ENCODE measurements around the gene IFNL2. TPM values are rescaled to one million over a fixed set of nuclear protein-coding genes. Genes with fewer than 3 reads are reported as not detected.

Gene IFNL2
- total RNA-seq, 1 experiment from 2014 or later = not detected

DNA sequence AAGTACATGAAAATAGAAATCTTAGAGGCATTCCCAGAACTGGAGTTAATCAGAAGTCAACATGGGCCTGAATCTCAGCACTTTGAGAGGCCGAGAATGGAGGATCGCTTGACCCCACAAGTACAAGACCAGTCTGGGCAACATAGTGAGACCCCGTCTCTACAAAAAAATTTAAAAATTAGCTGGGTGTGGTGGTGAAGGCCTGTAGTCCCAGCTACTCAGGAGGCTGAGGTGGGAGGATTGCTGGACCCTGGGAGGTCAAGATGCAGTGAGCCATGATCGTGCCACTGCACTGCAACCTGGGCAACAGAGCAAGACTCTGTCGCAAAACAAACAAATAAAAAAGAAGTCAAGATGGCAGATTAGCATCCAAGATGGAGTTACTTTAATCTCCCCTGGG, 8.5 kb downstream of the IFNL2 start:
- no peak overlapping the region for H3K27ac ChIP-seq (ENCODE audit: low read length)
- H3K79me2 ChIP-seq (ENCODE audit: low read length) = no peaks in the 10 kb centered on the region
- no peak overlapping the region for H2AFZ ChIP-seq (ENCODE audit: low read length)
- no peaks in the 10 kb centered on the region for H3K27me3 ChIP-seq (ENCODE audit: low read length)
- CTCF ChIA-PET = no interaction called here
- no peaks in the 10 kb centered on the region for H3K9me2 ChIP-seq (replicated peaks; ENCODE audit: low read length)
- H4K20me1 ChIP-seq (ENCODE audit: low read length) = no peaks in the 10 kb centered on the region
- H3K4me2 ChIP-seq (ENCODE audit: low read length) = no peak overlapping the region
- ATAC-seq (no peak), DNase-seq (no peak)
- no peaks in the 10 kb centered on the region for H3F3A ChIP-seq (ENCODE audit: low read length, unreplicated experiment)
- no peak overlapping the region for H3K4me3 ChIP-seq (ENCODE audit: low read length)
- H3K9me3 ChIP-seq (ENCODE audit: low read length) = no peaks in the 10 kb centered on the region
- TF ChIP-seq, protein P1, sequence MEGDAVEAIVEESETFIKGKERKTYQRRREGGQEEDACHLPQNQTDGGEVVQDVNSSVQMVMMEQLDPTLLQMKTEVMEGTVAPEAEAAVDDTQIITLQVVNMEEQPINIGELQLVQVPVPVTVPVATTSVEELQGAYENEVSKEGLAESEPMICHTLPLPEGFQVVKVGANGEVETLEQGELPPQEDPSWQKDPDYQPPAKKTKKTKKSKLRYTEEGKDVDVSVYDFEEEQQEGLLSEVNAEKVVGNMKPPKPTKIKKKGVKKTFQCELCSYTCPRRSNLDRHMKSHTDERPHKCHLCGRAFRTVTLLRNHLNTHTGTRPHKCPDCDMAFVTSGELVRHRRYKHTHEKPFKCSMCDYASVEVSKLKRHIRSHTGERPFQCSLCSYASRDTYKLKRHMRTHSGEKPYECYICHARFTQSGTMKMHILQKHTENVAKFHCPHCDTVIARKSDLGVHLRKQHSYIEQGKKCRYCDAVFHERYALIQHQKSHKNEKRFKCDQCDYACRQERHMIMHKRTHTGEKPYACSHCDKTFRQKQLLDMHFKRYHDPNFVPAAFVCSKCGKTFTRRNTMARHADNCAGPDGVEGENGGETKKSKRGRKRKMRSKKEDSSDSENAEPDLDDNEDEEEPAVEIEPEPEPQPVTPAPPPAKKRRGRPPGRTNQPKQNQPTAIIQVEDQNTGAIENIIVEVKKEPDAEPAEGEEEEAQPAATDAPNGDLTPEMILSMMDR (conservative IDR thresholded peaks at IDR 0.05; ENCODE audit: low read depth, low read length) = no peak
- no peak for TF ChIP-seq EZH2phosphoT487 (IDR thresholded peaks at IDR 0.05; ENCODE audit: borderline replicate concordance, low read length)
- no peak for TF ChIP-seq EZH2 (IDR thresholded peaks at IDR 0.05; ENCODE audit: low read length, unreplicated experiment)
- H3K4me1 ChIP-seq (ENCODE audit: insufficient read depth, low read length) = no peaks in the 10 kb centered on the region
- no peaks in the 10 kb centered on the region for H3K36me3 ChIP-seq (ENCODE audit: low read depth, low read length)
- intact Hi-C loops (cut with micrococcal nuclease) = no loop called here
- POLR2A ChIA-PET (ENCODE audit: unreplicated experiment) = no interaction called here
- no peak overlapping the region for H3K9ac ChIP-seq (ENCODE audit: low read length)
- BruUV-seq (replicated peaks) = no TSS peak

DNA sequence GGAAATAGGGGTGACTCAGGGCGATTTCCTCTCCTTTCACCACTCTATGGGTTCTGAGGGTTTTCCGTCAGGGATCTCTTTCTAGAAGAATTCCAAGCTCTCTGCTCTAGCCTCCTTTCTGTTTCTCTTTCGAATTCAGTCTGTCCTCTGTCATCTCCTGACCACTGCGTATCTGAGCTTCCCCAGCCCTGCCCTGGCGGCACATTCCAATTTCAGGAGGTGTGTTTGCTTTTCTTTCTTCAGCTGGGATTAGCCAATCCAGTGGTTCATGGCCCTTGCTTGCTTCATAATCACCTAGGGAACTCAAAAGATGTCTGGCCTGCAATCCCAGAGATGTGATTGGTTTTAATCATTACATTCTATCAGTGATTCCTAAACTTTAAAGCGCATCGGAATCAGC, 9.4 kb downstream of the IFNL2 start:
- intact Hi-C loops (cut with micrococcal nuclease) = no loop called here
- H3K27ac ChIP-seq (ENCODE audit: low read length) = no peak overlapping the region
- ChIA-PET POLR2A (ENCODE audit: unreplicated experiment) (no interaction called here), CTCF (no interaction called here)
- no peaks in the 10 kb centered on the region for H3F3A ChIP-seq (ENCODE audit: low read length, unreplicated experiment)
- ATAC-seq (no peak), DNase-seq (no peak)
- H3K36me3 ChIP-seq (ENCODE audit: low read depth, low read length) = no peaks in the 10 kb centered on the region
- no peak overlapping the region for H3K4me3 ChIP-seq (ENCODE audit: low read length)
- no peaks in the 10 kb centered on the region for H3K79me2 ChIP-seq (ENCODE audit: low read length)
- TF ChIP-seq EZH2 (IDR thresholded peaks at IDR 0.05; ENCODE audit: low read length, unreplicated experiment) = no peak
- TF ChIP-seq, protein P1 (conservative IDR thresholded peaks at IDR 0.05; ENCODE audit: low read depth, low read length) = no peak
- no peak for TF ChIP-seq EZH2phosphoT487 (IDR thresholded peaks at IDR 0.05; ENCODE audit: borderline replicate concordance, low read length)
- no peaks in the 10 kb centered on the region for H3K9me2 ChIP-seq (replicated peaks; ENCODE audit: low read length)
- H3K4me1 ChIP-seq (ENCODE audit: insufficient read depth, low read length) = no peaks in the 10 kb centered on the region
- no peak overlapping the region for H2AFZ ChIP-seq (ENCODE audit: low read length)
- H3K9me3 ChIP-seq (ENCODE audit: low read length) = no peaks in the 10 kb centered on the region
- no TSS peak for BruUV-seq (replicated peaks)
- H3K9ac ChIP-seq (ENCODE audit: low read length) = no peak overlapping the region
- H4K20me1 ChIP-seq (ENCODE audit: low read length) = no peaks in the 10 kb centered on the region
- no peaks in the 10 kb centered on the region for H3K27me3 ChIP-seq (ENCODE audit: low read length)
- no peak overlapping the region for H3K4me2 ChIP-seq (ENCODE audit: low read length)

DNA sequence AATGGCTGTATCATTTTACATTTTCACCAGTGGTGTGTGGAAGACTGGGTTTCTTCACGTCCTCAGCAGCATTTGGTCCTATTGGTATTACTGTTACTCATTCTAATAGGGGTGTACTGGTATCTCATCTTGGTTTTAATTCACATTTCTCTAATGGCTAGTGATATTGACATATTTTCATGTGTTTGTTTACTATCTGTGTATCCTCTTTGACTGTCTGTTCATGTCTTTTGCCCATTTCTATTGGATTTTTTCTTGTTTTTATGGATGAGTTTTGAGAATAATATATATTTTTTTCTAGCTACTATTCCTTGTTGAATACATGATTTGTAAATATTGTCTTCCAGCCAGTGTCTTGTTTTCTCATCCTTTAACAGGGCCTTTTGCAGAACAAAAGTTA, 13.8 kb downstream of the IFNL2 start:
- DNase-seq (no peak), ATAC-seq (no peak)
- H3F3A ChIP-seq (ENCODE audit: low read length, unreplicated experiment) = no peaks in the 10 kb centered on the region
- ChIA-PET CTCF (interaction anchor here (0.7 kb wide), 1 partner anchor 109 kb away, joined by 8 read pairs; the partner anchor contains the start of gene PAF1), POLR2A (ENCODE audit: unreplicated experiment) (no interaction called here)
- H3K27ac ChIP-seq (ENCODE audit: low read length) = no peak overlapping the region
- H3K27me3 ChIP-seq (ENCODE audit: low read length) = no peaks in the 10 kb centered on the region
- peaks cover 4% of the 10 kb centered on the region; the same call in 1 of the 2 replicates for H3K9me3 ChIP-seq (ENCODE audit: low read length)
- H2AFZ ChIP-seq (ENCODE audit: low read length) = no peak overlapping the region
- BruUV-seq (replicated peaks) = no TSS peak
- H3K4me3 ChIP-seq (ENCODE audit: low read length) = no peak overlapping the region
- H3K79me2 ChIP-seq (ENCODE audit: low read length) = no peaks in the 10 kb centered on the region
- intact Hi-C loops (cut with micrococcal nuclease) = no loop called here
- no peaks in the 10 kb centered on the region for H3K4me1 ChIP-seq (ENCODE audit: insufficient read depth, low read length)
- no peaks in the 10 kb centered on the region; the same call in 1 of the 2 replicates for H3K36me3 ChIP-seq (ENCODE audit: low read depth, low read length)
- no peaks in the 10 kb centered on the region for H4K20me1 ChIP-seq (ENCODE audit: low read length)
- H3K9ac ChIP-seq (ENCODE audit: low read length) = no peak overlapping the region
- TF ChIP-seq EZH2 (IDR thresholded peaks at IDR 0.05; ENCODE audit: low read length, unreplicated experiment) = no peak
- TF ChIP-seq, protein P1 (conservative IDR thresholded peaks at IDR 0.05; ENCODE audit: low read depth, low read length) = no peak
- TF ChIP-seq EZH2phosphoT487 (IDR thresholded peaks at IDR 0.05; ENCODE audit: borderline replicate concordance, low read length) = no peak
- H3K9me2 ChIP-seq (replicated peaks; ENCODE audit: low read length) = no peaks in the 10 kb centered on the region
- H3K4me2 ChIP-seq (ENCODE audit: low read length) = no peak overlapping the region
